H9 (cell line): ENCODE results near the gene PRIMPOL. TPM values are rescaled to one million over a fixed set of nuclear protein-coding genes. Genes with fewer than 3 reads are reported as not detected.

Experiments used
- DNase-seq: peaks from one replicate; pipeline ENCODE4 v3.0.0-alpha.2; 2017
- H2AFZ ChIP-seq: one replicate; pipeline ENCODE4 v1.6.1; 2013; ENCODE audit warnings: mild to moderate bottlenecking, low read length, control low read depth, moderate library complexity
- H2AK5ac ChIP-seq: 2 replicates; pipeline ENCODE4 v1.6.1; 2013; ENCODE audit warnings: low read length, control low read depth, mixed read lengths; ENCODE audit not compliant: insufficient read length
- H2BK120ac ChIP-seq: one replicate; pipeline ENCODE4 v1.6.1; 2013; ENCODE audit warnings: low read depth, mild to moderate bottlenecking, low read length, control low read depth, inconsistent platforms; ENCODE audit not compliant: poor library complexity, severe bottlenecking
- H2BK12ac ChIP-seq: 2 replicates; pipeline ENCODE4 v1.6.1; 2013; ENCODE audit warnings: low read length, control low read depth, mixed read lengths, low read depth; ENCODE audit not compliant: insufficient read length
- H2BK15ac ChIP-seq: 2 replicates; pipeline ENCODE4 v1.6.1; 2013; ENCODE audit warnings: low read depth, low read length, control low read depth
- H2BK20ac ChIP-seq: one replicate; pipeline ENCODE4 v1.6.1; 2013; ENCODE audit warnings: low read depth, mild to moderate bottlenecking, low read length, control low read depth, inconsistent platforms; ENCODE audit not compliant: poor library complexity, severe bottlenecking
- H2BK5ac ChIP-seq: 2 replicates; pipeline ENCODE4 v1.6.1; 2013; ENCODE audit warnings: low read length, control low read depth, mixed read lengths; ENCODE audit not compliant: insufficient read length
- H3K14ac ChIP-seq: 2 replicates; pipeline ENCODE4 v1.6.1; 2013; ENCODE audit warnings: low read length, control low read depth; ENCODE audit not compliant: insufficient read depth
- H3K18ac ChIP-seq: 2 replicates; pipeline ENCODE4 v1.6.1; 2013; ENCODE audit warnings: low read depth, mild to moderate bottlenecking, mixed read lengths, low read length, control low read depth; ENCODE audit not compliant: insufficient read length
- H3K23ac ChIP-seq: 2 replicates; pipeline ENCODE4 v1.6.1; 2013; ENCODE audit warnings: low read length, control low read depth, mixed read lengths, low read depth; ENCODE audit not compliant: insufficient read length
- H3K23me2 ChIP-seq: 2 replicates; pipeline ENCODE4 v1.6.1; 2013; ENCODE audit warnings: low read depth, mild to moderate bottlenecking, mixed read lengths, low read length, control low read depth; ENCODE audit not compliant: insufficient read length, poor library complexity, severe bottlenecking
- H3K27ac ChIP-seq: 2 replicates; pipeline ENCODE4 v1.5.1; 2013; ENCODE audit warnings: low read length, control low read depth, mixed read lengths, low read depth; ENCODE audit not compliant: insufficient read length
- H3K27me3 ChIP-seq: 2 replicates; pipeline ENCODE4 v1.6.1; 2013; ENCODE audit warnings: low read length, control low read depth, inconsistent platforms; ENCODE audit not compliant: insufficient read depth
- H3K4ac ChIP-seq: 2 replicates; pipeline ENCODE4 v1.6.1; 2013; ENCODE audit warnings: low read depth, mild to moderate bottlenecking, control low read depth, inconsistent platforms, low read length, moderate library complexity
- H3K4me1 ChIP-seq: 2 replicates; pipeline ENCODE4 v1.6.1; 2013; ENCODE audit warnings: low read length, control low read depth, inconsistent platforms; ENCODE audit not compliant: insufficient read depth
- H3K4me2 ChIP-seq: 2 replicates; pipeline ENCODE4 v1.6.1; 2013; ENCODE audit warnings: low read length, control low read depth, mixed read lengths; ENCODE audit not compliant: insufficient read length, insufficient read depth
- H3K56ac ChIP-seq: 2 replicates; pipeline ENCODE4 v1.6.1; 2013; ENCODE audit warnings: low read depth, mild to moderate bottlenecking, mixed read lengths, low read length, control low read depth; ENCODE audit not compliant: insufficient read length
- H3K79me1 ChIP-seq: 2 replicates; pipeline ENCODE4 v1.6.1; 2013; ENCODE audit warnings: low read depth, mild to moderate bottlenecking, moderate library complexity, low read length, control low read depth, inconsistent platforms; ENCODE audit not compliant: insufficient read depth, poor library complexity, severe bottlenecking
- H3K79me2 ChIP-seq: 2 replicates; pipeline ENCODE4 v1.6.1; 2013; ENCODE audit warnings: low read length, control low read depth, inconsistent platforms; ENCODE audit not compliant: insufficient read depth
- H3K9ac ChIP-seq: 2 replicates; pipeline ENCODE4 v1.6.1; 2013; ENCODE audit warnings: low read length, control low read depth, mixed read lengths; ENCODE audit not compliant: insufficient read length; ENCODE audit errors: extremely low read depth
- H3K9me3 ChIP-seq: one replicate; pipeline ENCODE4 v1.6.1; 2013; ENCODE audit warnings: low read depth, low read length, inconsistent platforms; ENCODE audit not compliant: control insufficient read depth
- H3T11ph ChIP-seq: one replicate; pipeline ENCODE4 v1.6.1; 2013; ENCODE audit warnings: mild to moderate bottlenecking, low read length, control low read depth, inconsistent platforms
- H4K20me1 ChIP-seq: one replicate; pipeline ENCODE4 v1.6.1; 2013; ENCODE audit not compliant: control insufficient read depth, insufficient read length, insufficient read depth
- H4K5ac ChIP-seq: 2 replicates; pipeline ENCODE4 v1.6.1; 2013; ENCODE audit warnings: low read depth, mild to moderate bottlenecking, mixed read lengths, low read length, control low read depth; ENCODE audit not compliant: insufficient read length
- H4K8ac ChIP-seq: replicated peaks from 2 replicates; pipeline ENCODE4 v1.6.1; 2013; ENCODE audit warnings: low read length, control low read depth, mixed read lengths, low read depth; ENCODE audit not compliant: insufficient read length
- H4K91ac ChIP-seq: 2 replicates; pipeline ENCODE4 v1.6.1; 2013; ENCODE audit warnings: low read depth, mild to moderate bottlenecking, moderate library complexity, mixed read lengths, low read length, control low read depth; ENCODE audit not compliant: insufficient read length
- H3K27ac Mint-ChIP-seq, 3 experiments: 2 replicates in 2 of 3; 3 replicates in 1 of 3; pipeline ENCODE4 v1.8.0; 2020 to 2021; ENCODE audit warnings: mixed read lengths in 3 of 3, mild to moderate bottlenecking in 1 of 3, moderate library complexity in 1 of 3
- H3K27me3 Mint-ChIP-seq: 2 replicates; pipeline ENCODE4 v1.8.0; 2021; ENCODE audit warnings: low read depth, mild to moderate bottlenecking, moderate library complexity, mixed read lengths
- H3K36me3 Mint-ChIP-seq, 3 experiments: 2 replicates in 2 of 3; 3 replicates in 1 of 3; pipeline ENCODE4 v1.8.0; 2020 to 2021; ENCODE audit warnings: low read depth in 3 of 3, mixed read lengths in 3 of 3; ENCODE audit not compliant: insufficient read depth in 1 of 3
- H3K4me1 Mint-ChIP-seq, 2 experiments: 2 replicates each; pipeline ENCODE4 v1.8.0; 2020; ENCODE audit warnings: mixed read lengths in 2 of 2
- H3K4me3 Mint-ChIP-seq, 2 experiments: 2 replicates in 1 of 2; 3 replicates in 1 of 2; pipeline ENCODE4 v1.8.0; 2020 to 2021; ENCODE audit warnings: mild to moderate bottlenecking in 2 of 2, mixed read lengths in 2 of 2, moderate library complexity in 1 of 2
- H3K9me3 Mint-ChIP-seq, 2 experiments: 2 replicates in 1 of 2; 3 replicates in 1 of 2; pipeline ENCODE4 v1.8.0; 2020; ENCODE audit warnings: mild to moderate bottlenecking in 2 of 2, mixed read lengths in 2 of 2, moderate library complexity in 1 of 2
- CTCF ChIP-seq: fragments of 200-600 bp; sonication (generic); conservative IDR thresholded peaks from 3 replicates; pipeline ENCODE4 v1.8.0; 2021; ENCODE audit warnings: antibody characterized with exemption, mild to moderate bottlenecking
- WGBS: extraction: QIAGEN DNeasy Blood & Tissue Kit; methylation state at CpG from one replicate; pipeline ENCODE4 v1.1.7; 2013; ENCODE audit warnings: missing lambda C conversion rate, low lambda C conversion rate, mixed read lengths; ENCODE audit not compliant: insufficient read length; ENCODE audit errors: extremely low coverage; 5-methylcytosine and 5-hydroxymethylcytosine counted together
- total RNA-seq: library from RNA; stranded (reverse); gene quantifications from 2 replicates; pipeline ENCODE4 v1.2.1, GENCODE V29; 2021

PRIMPOL gene
- total RNA-seq, 1 experiment from 2014 or later = 4.9 TPM

GRCh38 chr4:184612074-184612473 is 37.5 kb upstream of the PRIMPOL start:
- Histone ChIP-seq H4K20me1 (no peaks in the 10 kb centered on the region), H3K4me1 (peaks cover 9% of the 10 kb centered on the region; the same call in 1 of the 2 replicates), H2BK20ac (no peak overlapping the region), H4K8ac (no peak overlapping the region), H2AK5ac (no peak overlapping the region), H3K9me3 (peaks cover 10% of the 10 kb centered on the region), H2BK5ac (no peak overlapping the region), H3K79me1 (no peaks in the 10 kb centered on the region), H3K4ac (no peak overlapping the region), H3K14ac (no peak overlapping the region), H4K5ac (no peak overlapping the region), H2BK12ac (no peak overlapping the region), H2BK120ac (no peak overlapping the region), H3K18ac (no peak overlapping the region), H3K56ac (no peak overlapping the region), H3K27ac (no peak overlapping the region), H3K23me2 (no peaks in the 10 kb centered on the region), H3K27me3 (no peaks in the 10 kb centered on the region), H2BK15ac (no peak overlapping the region), H3T11ph (no peak overlapping the region), H3K23ac (no peak overlapping the region), H3K9ac (no peak overlapping the region), H4K91ac (no peak overlapping the region), H2AFZ (no peak overlapping the region), H3K79me2 (no peaks in the 10 kb centered on the region), H3K4me2 (no peak overlapping the region)
- no peak overlapping the region for H3K27ac Mint-ChIP-seq
- H3K27me3 Mint-ChIP-seq = peaks cover 4% of the 10 kb centered on the region
- H3K36me3 Mint-ChIP-seq = peaks cover 17 to 34% (median 25%) of the 10 kb centered on the region in 3 experiments
- WGBS = no CpG with 5 or more reads among the region's 3 CpGs
- peaks cover 36 to 41% of the 10 kb centered on the region in 2 experiments for H3K4me1 Mint-ChIP-seq
- no peak for DNase-seq
- no peak overlapping the region for H3K4me3 Mint-ChIP-seq
- H3K9me3 Mint-ChIP-seq = peaks cover 35 to 37% of the 10 kb centered on the region in 2 experiments
- no peak for TF ChIP-seq CTCF
